ENCODE data around the gene BARX1. TPM values are rescaled to one million over a fixed set of nuclear protein-coding genes. Genes with fewer than 3 reads are reported as not detected.

The BARX1 gene
- total RNA-seq, 1 donor from 2014 or later: 0.77 TPM

DNA sequence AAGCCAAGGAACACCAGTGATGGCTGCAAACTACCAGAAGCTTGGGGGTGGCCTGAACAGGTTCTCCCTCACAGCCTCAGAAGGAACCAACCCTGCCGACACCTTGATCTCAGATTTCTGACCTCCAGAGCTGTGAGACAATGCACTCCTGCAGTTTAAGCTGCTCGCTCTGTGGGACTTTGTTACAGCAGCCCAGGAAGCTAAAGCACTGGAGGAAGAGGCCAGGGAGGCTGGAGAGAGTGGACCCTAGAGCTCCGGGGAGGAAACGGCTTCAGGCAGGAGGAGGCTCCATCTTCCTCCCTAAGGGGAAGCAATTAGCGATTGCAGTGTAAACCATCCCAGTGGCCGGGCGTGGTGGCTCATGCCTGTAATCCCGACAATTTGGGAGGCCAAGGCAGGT, 25.1 kb downstream of the BARX1 start:
- H3K27me3 Mint-ChIP-seq (ENCODE audit: low read depth): peaks cover 55% of the 10 kb centered on the region
- no peak for TF ChIP-seq CTCF (IDR thresholded peaks at IDR 0.05)
- no peak overlapping the region for H3K27ac Mint-ChIP-seq (ENCODE audit: unreplicated experiment)
- H3K36me3 Mint-ChIP-seq (ENCODE audit: low read depth): peaks cover 1% of the 10 kb centered on the region
- no peaks in the 10 kb centered on the region for H3K9me3 Mint-ChIP-seq (ENCODE audit: low read depth)
- no peak for DNase-seq (ENCODE audit: low spot score)
- no peaks in the 10 kb centered on the region for H3K4me1 Mint-ChIP-seq (ENCODE audit: low read depth)
- H3K4me3 Mint-ChIP-seq (ENCODE audit: unreplicated experiment): no peak overlapping the region

GRCh38 chr9:93929231-93929630, 25.9 kb downstream of the BARX1 start:
- DNase-seq (ENCODE audit: low spot score): no peak
- Mint-ChIP-seq H3K9me3 (ENCODE audit: low read depth) (no peaks in the 10 kb centered on the region), H3K4me3 (ENCODE audit: unreplicated experiment) (no peak overlapping the region), H3K27ac (ENCODE audit: unreplicated experiment) (no peak overlapping the region), H3K27me3 (ENCODE audit: low read depth) (peaks cover 47% of the 10 kb centered on the region), H3K4me1 (ENCODE audit: low read depth) (no peaks in the 10 kb centered on the region), H3K36me3 (ENCODE audit: low read depth) (peaks cover 1% of the 10 kb centered on the region)
- no peak for TF ChIP-seq CTCF (IDR thresholded peaks at IDR 0.05)

DNA sequence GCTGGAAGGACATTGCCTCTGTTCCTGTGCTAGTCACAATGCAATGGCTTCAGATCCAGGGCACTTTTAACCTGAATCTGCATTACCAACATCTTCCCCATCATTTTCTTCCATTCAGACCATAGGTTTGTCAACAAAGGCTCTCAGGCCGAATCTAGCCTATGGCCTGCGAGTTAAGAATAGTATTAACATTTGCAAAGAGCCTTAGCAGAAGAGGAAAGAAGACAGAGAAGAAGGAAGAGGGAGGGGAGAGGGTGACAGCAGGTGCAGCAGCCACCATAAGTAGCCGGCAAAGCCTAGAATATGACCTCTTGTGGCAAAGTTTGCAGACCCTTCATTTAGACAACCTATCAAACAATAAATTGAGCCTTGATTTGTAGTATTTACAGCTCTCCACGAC, 32.6 kb downstream of the BARX1 start:
- no peak for TF ChIP-seq CTCF (IDR thresholded peaks at IDR 0.05)
- H3K4me1 Mint-ChIP-seq (ENCODE audit: low read depth): no peaks in the 10 kb centered on the region
- DNase-seq (ENCODE audit: low spot score): no peak
- H3K36me3 Mint-ChIP-seq (ENCODE audit: low read depth): no peaks in the 10 kb centered on the region
- no peak overlapping the region for H3K4me3 Mint-ChIP-seq (ENCODE audit: unreplicated experiment)
- H3K27ac Mint-ChIP-seq (ENCODE audit: unreplicated experiment): no peak overlapping the region
- peaks cover 27% of the 10 kb centered on the region for H3K27me3 Mint-ChIP-seq (ENCODE audit: low read depth)
- H3K9me3 Mint-ChIP-seq (ENCODE audit: low read depth): no peaks in the 10 kb centered on the region

- Mint-ChIP-seq H3K4me1 (ENCODE audit: low read depth) (no peaks in the 10 kb centered on the region), H3K27me3 (ENCODE audit: low read depth) (peaks cover 35% of the 10 kb centered on the region), H3K27ac (ENCODE audit: unreplicated experiment) (no peak overlapping the region), H3K9me3 (ENCODE audit: low read depth) (no peaks in the 10 kb centered on the region), H3K36me3 (ENCODE audit: low read depth) (no peaks in the 10 kb centered on the region), H3K4me3 (ENCODE audit: unreplicated experiment) (no peak overlapping the region)
- DNase-seq (ENCODE audit: low spot score): no peak
- no peak for TF ChIP-seq CTCF (IDR thresholded peaks at IDR 0.05)
These were observed 34.9 kb downstream of the BARX1 start for GRCh38 chr9:93920131-93920800.

GRCh38 chr9:93918061-93918460, 37.1 kb downstream of the BARX1 start:
- Mint-ChIP-seq H3K9me3 (ENCODE audit: low read depth) (no peaks in the 10 kb centered on the region), H3K4me1 (ENCODE audit: low read depth) (no peaks in the 10 kb centered on the region), H3K27ac (ENCODE audit: unreplicated experiment) (no peak overlapping the region), H3K4me3 (ENCODE audit: unreplicated experiment) (no peak overlapping the region), H3K36me3 (ENCODE audit: low read depth) (no peaks in the 10 kb centered on the region), H3K27me3 (ENCODE audit: low read depth) (peaks cover 42% of the 10 kb centered on the region)
- TF ChIP-seq CTCF (IDR thresholded peaks at IDR 0.05): no peak
- no peak for DNase-seq (ENCODE audit: low spot score)

Measured in chondrocyte (in vitro differentiated cells).